Psoas muscle (tissue), 8 donors: ENCODE data around the gene LAPTM4A. TPM values are rescaled to one million over a fixed set of nuclear protein-coding genes. Genes with fewer than 3 reads are reported as not detected.

Experiments used
- ATAC-seq, 4 donors: fragments of 200-7000 bp; cut with Tn5 transposase; one replicate each; pipeline ENCODE4 v1.9.1; 2020; ENCODE audit warnings: moderate library complexity in 3 of 4, mild to moderate bottlenecking in 2 of 4
- DNase-seq, 2 donors: peaks; one replicate each; pipeline ENCODE4 v3.0.0-alpha.2; 2020
- H3K27ac ChIP-seq: fragments of 200-600 bp; one replicate; pipeline ENCODE4 v1.8.0; 2022
- H3K27me3 ChIP-seq, 3 donors: fragments of 200-600 bp in 1 of 3; one replicate each; pipeline versions ENCODE4 v1.6.1 to v1.8.0; 2013 to 2022; ENCODE audit warnings: low read length in 2 of 3, mild to moderate bottlenecking in 2 of 3, moderate library complexity in 1 of 3; ENCODE audit not compliant: insufficient read depth in 3 of 3
- H3K36me3 ChIP-seq, 2 donors: fragments of 200-600 bp in 1 of 2; one replicate each; pipeline versions ENCODE4 v1.6.1 to v1.8.0; 2013 to 2022; ENCODE audit warnings: low read depth in 1 of 2, mild to moderate bottlenecking in 1 of 2, moderate library complexity in 1 of 2; ENCODE audit not compliant: insufficient read depth in 1 of 2
- H3K4me1 ChIP-seq: fragments of 200-600 bp; one replicate; pipeline ENCODE4 v1.8.0; 2022
- H3K4me3 ChIP-seq: fragments of 200-600 bp; one replicate; pipeline ENCODE4 v1.8.0; 2022; ENCODE audit warnings: mild to moderate bottlenecking
- H3K9me3 ChIP-seq: fragments of 200-600 bp; one replicate; pipeline ENCODE4 v1.8.0; 2022
- CTCF ChIP-seq: fragments of 200-600 bp; IDR thresholded peaks from one replicate; pipeline ENCODE4 v1.8.0; 2022; ENCODE audit warnings: antibody characterized with exemption
- WGBS, 3 donors: extraction: QIAGEN DNeasy Blood & Tissue Kit; methylation state at CpG; one replicate each; pipeline versions ENCODE4 v1.1.6 to v1.1.7; 2013; 5-methylcytosine and 5-hydroxymethylcytosine counted together
- intact Hi-C, 2 donors: fragments of 100-400 bp; cut with DNase I; formaldehyde crosslinking; loops; one replicate each; pipeline versions ENCODE4 v1.11.0 to v1.14.2; 2022
- polyA plus RNA-seq, 3 donors: library from polyadenylated mRNA; stranded (reverse); fragments of 200-250 nt; gene quantifications; one replicate each; pipeline ENCODE4 v1.2.3, GENCODE V29; 2013
- total RNA-seq, 4 donors: library from RNA; stranded (reverse); fragmentation: NEBNext Ultra II Directional in 2 of 4; extraction: Animal tissue kit (Norgen Biotek cat#: 25700) in 2 of 4; gene quantifications; one replicate each; pipeline versions ENCODE4 v1.2.1 to v1.2.4, GENCODE V29; 2021 to 2023
- donor health status: healthy with polysubstance abuse.
- donor health status: DM: no; HTN: no; CAD: no; lungs with moderate emphysema.
- donor health status: Bipolar disorder and iron deficiency.
- donor health status: healthy.
- donor health status: DM: yes; HTN: yes; CAD: no.
- donor health status: DM: no; HTN: no; CAD: no.
- donor health status: DM: no; HTN: no; CAD: no.
- donor health status: DM: yes; HTN: yes; CAD: no.

LAPTM4A gene
- total and polyA plus RNA-seq, 7 donors: 68.2 to 124 (median 78.8) TPM

GRCh38 chr2:20015482-20016083 lies 35.8 kb downstream of the LAPTM4A start:
- Histone ChIP-seq H3K27me3 (peaks cover 0 to 14% (median 4%) of the 10 kb centered on the region in 3 donors), H3K4me3 (no peak overlapping the region), H3K36me3 (no peaks in the 10 kb centered on the region), H3K9me3 (no peaks in the 10 kb centered on the region), H3K27ac (no peak overlapping the region), H3K4me1 (peaks cover 3% of the 10 kb centered on the region)
- 14 to 20% (median 16%) methylated on average over 2 of the region's 2 CpGs for WGBS, 3 donors
- DNase-seq (no peak), ATAC-seq (peak in 2 of 4 donors; percentile 62 to 75)
- intact Hi-C loops: loop anchor here (1.0 to 2.0 kb wide), 2 partner anchors 83 to 85 kb away; no protein-coding TSS in a partner anchor
- peak; percentile 56 for TF ChIP-seq CTCF

DNA sequence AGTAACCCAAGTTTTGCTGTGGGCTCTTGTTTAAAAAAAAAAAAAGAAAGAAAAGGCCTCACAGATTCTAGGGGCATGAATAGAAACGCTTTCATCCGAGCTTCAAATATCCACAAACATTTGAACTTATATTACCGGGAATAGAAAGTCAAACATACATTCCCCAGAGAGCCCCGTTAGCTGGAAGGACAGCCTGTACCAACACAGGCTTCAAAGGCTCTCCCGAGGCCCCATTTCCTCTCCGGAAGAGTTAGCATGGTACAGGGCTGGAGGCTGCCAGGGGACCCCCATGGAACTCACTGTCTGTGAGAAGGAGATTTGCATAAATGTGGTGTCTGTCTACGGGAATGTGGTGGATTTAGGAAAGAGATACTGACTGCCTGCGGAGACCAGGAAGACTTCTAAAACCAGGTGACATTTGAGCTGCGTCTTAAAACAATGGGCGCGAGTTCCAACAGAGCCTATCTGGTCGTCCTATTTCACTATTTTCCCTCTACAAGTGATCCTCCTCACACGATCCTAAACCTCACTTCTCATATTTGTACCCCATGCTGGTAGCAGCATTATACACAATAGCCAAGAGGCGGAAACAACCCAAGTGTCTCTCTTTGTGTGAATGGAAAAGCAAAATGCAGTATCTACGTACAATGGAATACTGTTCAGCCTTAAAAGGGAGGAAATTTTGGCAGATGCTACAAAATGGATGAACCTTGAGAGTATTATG lies 38.1 kb downstream of the LAPTM4A start:
- Histone ChIP-seq H3K4me3 (peak overlapping the region; percentile 64), H3K27me3 (peaks cover 0 to 24% (median 7%) of the 10 kb centered on the region in 3 donors), H3K36me3 (no peaks in the 10 kb centered on the region), H3K9me3 (no peaks in the 10 kb centered on the region), H3K27ac (peak overlapping the region; percentile 36), H3K4me1 (peaks cover 3% of the 10 kb centered on the region)
- TF ChIP-seq CTCF: no peak
- intact Hi-C loops: no loop called here
- DNase-seq (no peak), ATAC-seq (peak in 2 of 4 donors; percentile 44 to 48)
- 47 to 62% (median 56%) methylated on average over 15 of the region's 15 CpGs for WGBS, 3 donors

- DNase-seq: peak; percentile 43 to 58
- peak within 1 kb of the TSS; percentile 36 for H3K27ac ChIP-seq
- H3K9me3 ChIP-seq: no peaks in the 10 kb centered on the region
- peaks cover 3% of the 10 kb centered on the region for H3K4me1 ChIP-seq
- no peaks in the 10 kb centered on the region for H3K36me3 ChIP-seq
- 1% methylated on average over 56 to 87 of the region's 87 CpGs for WGBS, 3 donors
- H3K4me3 ChIP-seq: peak within 1 kb of the TSS; percentile 64
- H3K27me3 ChIP-seq: peaks cover 0 to 25% (median 7%) of the 10 kb centered on the region in 3 donors
- intact Hi-C loops: no loop called here
- peak; percentile 57 to 79 (median 71) for ATAC-seq
- TF ChIP-seq CTCF: no peak
Measured at GRCh38 chr2:20012282-20013125, 38.9 kb downstream of the LAPTM4A start, which contains the start of gene MATN3. MATN3 (minus strand) TSS chr2:20012668; CDS start chr2:20012631, 37 bp downstream.

DNA sequence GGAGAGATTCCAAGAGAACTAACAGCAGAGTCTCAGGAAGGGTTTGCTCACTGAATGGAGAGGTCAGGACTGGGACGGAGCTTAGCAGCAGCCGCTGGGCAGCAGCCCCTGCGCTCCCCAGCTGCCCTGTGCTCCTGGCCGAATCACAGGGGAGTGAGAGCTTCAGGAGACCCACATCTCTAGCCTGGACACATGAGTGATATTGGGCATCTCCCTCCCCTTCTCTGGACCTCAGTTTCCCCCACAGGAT lies 39.5 kb downstream of the LAPTM4A start:
- TF ChIP-seq CTCF: no peak
- ATAC-seq (no peak), DNase-seq (no peak)
- WGBS, 3 donors: 23 to 44% (median 26%) methylated on average over 4 of the region's 4 CpGs
- Histone ChIP-seq H3K27ac (no peak overlapping the region), H3K4me3 (peak overlapping the region; percentile 64), H3K27me3 (peaks cover 0 to 25% (median 7%) of the 10 kb centered on the region in 3 donors), H3K9me3 (no peaks in the 10 kb centered on the region), H3K36me3 (no peaks in the 10 kb centered on the region), H3K4me1 (peaks cover 3% of the 10 kb centered on the region)
- intact Hi-C loops: no loop called here
